ENCODE results near the gene GARNL3. TPM values are rescaled to one million over a fixed set of nuclear protein-coding genes. Genes with fewer than 3 reads are reported as not detected.

GARNL3 gene
- total and polyA plus RNA-seq, 2 donors (not counting 3 experiments of a cell fraction or from before 2014, with no cell fraction given): 1.4 to 8.3 TPM

DNA sequence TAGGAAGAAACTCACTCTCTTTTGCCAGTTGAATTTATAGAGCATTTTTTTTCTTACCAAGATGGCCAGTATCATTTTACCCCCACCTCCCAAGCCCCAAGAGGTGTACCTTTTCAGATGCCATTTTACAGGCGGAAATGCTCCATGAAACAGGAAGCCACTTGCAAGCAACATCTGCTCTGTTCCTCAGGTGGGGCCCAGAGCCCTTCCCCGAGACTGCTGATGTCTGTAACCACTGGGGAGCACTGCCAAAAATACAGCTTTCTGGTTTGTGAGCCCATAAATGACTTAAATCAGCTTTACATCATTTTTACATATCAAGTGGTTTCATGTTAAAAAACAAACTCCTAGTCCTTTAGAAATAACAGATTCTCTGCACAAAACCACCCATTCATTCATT, 42.9 kb upstream of the GARNL3 start:
- no TSS peak for BruUV-seq (replicated peaks)
- FAIRE-seq (no peak), DNase-seq (ENCODE audit: low read depth, low spot score) (no peak)
- H3K27ac ChIP-seq (ENCODE audit: insufficient read depth, low read depth, low read length): no peak overlapping the region
- H3K4me1 ChIP-seq (ENCODE audit: control insufficient read depth, extremely low read depth, insufficient read depth, low read length): peaks cover 6% of the 10 kb centered on the region
- H3K27me3 ChIP-seq (ENCODE audit: control insufficient read depth in 2 of 2, insufficient read depth in 2 of 2, low read length in 2 of 2): peaks cover 14 to 27% of the 10 kb centered on the region in 2 experiments
- no peak overlapping the region for H2AFZ ChIP-seq (ENCODE audit: low read depth, low read length)
- H3K4me2 ChIP-seq (ENCODE audit: insufficient read depth, low read length): no peak overlapping the region
- H4K20me1 ChIP-seq (replicated peaks; ENCODE audit: control insufficient read depth, extremely low read depth, insufficient read depth, low read length): no peaks in the 10 kb centered on the region
- no peaks in the 10 kb centered on the region for H3K36me3 ChIP-seq (ENCODE audit: control insufficient read depth in 2 of 2, extremely low read depth in 1 of 2, insufficient read depth in 2 of 2, low read length in 2 of 2)
- no peaks in the 10 kb centered on the region for H3K79me2 ChIP-seq (ENCODE audit: control insufficient read depth, insufficient read depth, low read length)
- intact Hi-C loops (cut with micrococcal nuclease) (no loop called here), dilution Hi-C loops (cut with MboI; ENCODE audit: extremely low pct_ligation_motif_present, low sequenced_read_pairs) (no loop called here)
- no peak overlapping the region for H3K4me3 ChIP-seq (replicated peaks in 1 of 3; ENCODE audit: insufficient read depth in 1 of 3, low read depth in 1 of 3, low read length in 3 of 3)
- H3K9ac ChIP-seq (replicated peaks; ENCODE audit: extremely low read depth, insufficient read depth, low read length): no peak overlapping the region
- H3K9me3 ChIP-seq (replicated peaks; ENCODE audit: control insufficient read depth, insufficient read depth, low read length): no peaks in the 10 kb centered on the region
- TF ChIP-seq EZH2 (IDR thresholded peaks at IDR 0.05; ENCODE audit: borderline replicate concordance, low read depth, low read length, severe bottlenecking): no peak
- TF ChIP-seq, protein P1, sequence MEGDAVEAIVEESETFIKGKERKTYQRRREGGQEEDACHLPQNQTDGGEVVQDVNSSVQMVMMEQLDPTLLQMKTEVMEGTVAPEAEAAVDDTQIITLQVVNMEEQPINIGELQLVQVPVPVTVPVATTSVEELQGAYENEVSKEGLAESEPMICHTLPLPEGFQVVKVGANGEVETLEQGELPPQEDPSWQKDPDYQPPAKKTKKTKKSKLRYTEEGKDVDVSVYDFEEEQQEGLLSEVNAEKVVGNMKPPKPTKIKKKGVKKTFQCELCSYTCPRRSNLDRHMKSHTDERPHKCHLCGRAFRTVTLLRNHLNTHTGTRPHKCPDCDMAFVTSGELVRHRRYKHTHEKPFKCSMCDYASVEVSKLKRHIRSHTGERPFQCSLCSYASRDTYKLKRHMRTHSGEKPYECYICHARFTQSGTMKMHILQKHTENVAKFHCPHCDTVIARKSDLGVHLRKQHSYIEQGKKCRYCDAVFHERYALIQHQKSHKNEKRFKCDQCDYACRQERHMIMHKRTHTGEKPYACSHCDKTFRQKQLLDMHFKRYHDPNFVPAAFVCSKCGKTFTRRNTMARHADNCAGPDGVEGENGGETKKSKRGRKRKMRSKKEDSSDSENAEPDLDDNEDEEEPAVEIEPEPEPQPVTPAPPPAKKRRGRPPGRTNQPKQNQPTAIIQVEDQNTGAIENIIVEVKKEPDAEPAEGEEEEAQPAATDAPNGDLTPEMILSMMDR (IDR thresholded peaks at IDR 0.05; ENCODE audit: extremely low read depth in 1 of 2, insufficient read depth in 1 of 2, low read depth in 1 of 2, low read length in 2 of 2): no peak
- TF ChIP-seq POLR2A (IDR thresholded peaks at IDR 0.05; ENCODE audit: low read depth, low read length): no peak
- no peak for TF ChIP-seq JUN (IDR thresholded peaks at IDR 0.05; ENCODE audit: borderline replicate concordance, insufficient read depth, insufficient read length, low read depth)
- no peak for TF ChIP-seq FOS (IDR thresholded peaks at IDR 0.05; ENCODE audit: borderline replicate concordance, insufficient read depth, low read length)
- TF ChIP-seq MYC (IDR thresholded peaks at IDR 0.05; ENCODE audit: low read depth, low read length): no peak
- TF ChIP-seq GATA2 (IDR thresholded peaks at IDR 0.05; ENCODE audit: insufficient read depth, insufficient read length, low read depth, low read length): no peak
- TF ChIP-seq POLR2AphosphoS5 (IDR thresholded peaks at IDR 0.05; ENCODE audit: insufficient read depth, low read depth, low read length): no peak
- TF ChIP-seq, protein P2, sequence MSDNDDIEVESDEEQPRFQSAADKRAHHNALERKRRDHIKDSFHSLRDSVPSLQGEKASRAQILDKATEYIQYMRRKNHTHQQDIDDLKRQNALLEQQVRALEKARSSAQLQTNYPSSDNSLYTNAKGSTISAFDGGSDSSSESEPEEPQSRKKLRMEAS (IDR thresholded peaks at IDR 0.05; ENCODE audit: insufficient read depth, insufficient read length): no peak
- no peaks in the 10 kb centered on the region for H3K9me1 ChIP-seq (replicated peaks; ENCODE audit: control insufficient read depth, extremely low read depth, insufficient read depth, low read length)
- ChIA-PET POLR2A (no interaction called here), CTCF (no interaction called here)
